ENCODE results near the gene CYP2A6.
"Not testable (repeated sequence)": the region's sequence is repeated elsewhere in the genome, so short reads cannot be mapped to it uniquely, and the experiment has no call there.

CYP2A6 gene

GRCh38 chr19:40819479-40820234 is 30.6 kb downstream of the CYP2A6 start:
- DNase-seq (ENCODE audit: low spot score) = not testable (repeated sequence)

- DNase-seq (ENCODE audit: low spot score) = peak; percentile 33
Observed at GRCh38 chr19:40818480-40819399, 31.5 kb downstream of the CYP2A6 start.

- no peak for DNase-seq (ENCODE audit: low spot score)
Observed at GRCh38 chr19:40815223-40815622, 35.0 kb downstream of the CYP2A6 start.

- DNase-seq (ENCODE audit: low spot score) = no peak
Observed at GRCh38 chr19:40813182-40813581, 37.1 kb downstream of the CYP2A6 start.

GRCh38 chr19:40812571-40812970 is 37.7 kb downstream of the CYP2A6 start:
- DNase-seq (ENCODE audit: low spot score) = not testable (repeated sequence)

- DNase-seq (ENCODE audit: low spot score) = peak; percentile 26
Observed at GRCh38 chr19:40811478-40812341, 38.5 kb downstream of the CYP2A6 start.

- DNase-seq (ENCODE audit: low spot score) = peak; percentile 43
Observed at GRCh38 chr19:40810649-40811408, 39.4 kb downstream of the CYP2A6 start.

GRCh38 chr19:40810160-40810559 is 40.1 kb downstream of the CYP2A6 start:
- DNase-seq (ENCODE audit: low spot score) = no peak

GRCh38 chr19:40809358-40810086 is 40.7 kb downstream of the CYP2A6 start:
- DNase-seq (ENCODE audit: low spot score) = no peak

- DNase-seq (ENCODE audit: low spot score) = no peak
Observed at GRCh38 chr19:40808497-40808896, 41.8 kb downstream of the CYP2A6 start.

GRCh38 chr19:40808021-40808325 is 42.3 kb downstream of the CYP2A6 start:
- no peak for DNase-seq (ENCODE audit: low spot score)

GRCh38 chr19:40807147-40808020 is 42.9 kb downstream of the CYP2A6 start:
- DNase-seq (ENCODE audit: low spot score) = no peak

GRCh38 chr19:40806423-40807146 is 43.7 kb downstream of the CYP2A6 start:
- peak; percentile 88 for DNase-seq (ENCODE audit: low spot score)

- no peak for DNase-seq (ENCODE audit: low spot score)
Observed at GRCh38 chr19:40805258-40805868, 44.9 kb downstream of the CYP2A6 start.

GRCh38 chr19:40804783-40805242 is 45.4 kb downstream of the CYP2A6 start:
- DNase-seq (ENCODE audit: low spot score) = no peak

- no peak for DNase-seq (ENCODE audit: low spot score)
Observed at GRCh38 chr19:40803857-40804782, 46.1 kb downstream of the CYP2A6 start.

GRCh38 chr19:40803170-40803856 is 46.9 kb downstream of the CYP2A6 start:
- DNase-seq (ENCODE audit: low spot score) = no peak

All from iPS-NIHi11 (cell line).